GM12878 (cell line): Measurements from ENCODE around the gene ITGB5. TPM values are rescaled to one million over a fixed set of nuclear protein-coding genes. Genes with fewer than 3 reads are reported as not detected.

Experiments
- ATAC-seq: fragments of 200-7000 bp; cut with Tn5 transposase; 3 replicates; pipeline ENCODE4 v1.9.1; 2020; ENCODE audit warnings: mild to moderate bottlenecking, moderate library complexity
- BruUV-seq: library from RNA; stranded (reverse); fragments of 400-500 nt; replicated peaks from 2 replicates; lab custom pipeline; 2021; lab: Mats Ljungman, UMichigan
- CTCF ChIA-PET: fragments of 300-600 bp; sonication (Branson Sonifier 250); formaldehyde crosslinking; extraction: SDS; loops from one replicate; lab custom pipeline; 2021; ENCODE audit warnings: inconsistent platforms; lab: Yijun Ruan, JAX
- POLR2A ChIA-PET: fragments of 350-600 bp; formaldehyde crosslinking; extraction: SDS; loops from one replicate; lab custom pipeline; 2021; ENCODE audit warnings: inconsistent platforms; lab: Charles Lee
- RAD21 ChIA-PET: fragments of 300-600 bp; sonication (Branson Sonifier 250); formaldehyde crosslinking; loops from one replicate; lab custom pipeline; 2023; ENCODE audit warnings: antibody characterized with exemption; ENCODE audit not compliant: unreplicated experiment; lab: Charles Lee
- SMC1A ChIA-PET: fragments of 300-600 bp; sonication (Branson Sonifier 250); formaldehyde crosslinking; loops from one replicate; lab custom pipeline; 2023; ENCODE audit not compliant: unreplicated experiment, uncharacterized antibody; lab: Charles Lee
- DNase-seq: peaks from one replicate; pipeline ENCODE4 v3.0.0-alpha.2; 2011; ENCODE audit warnings: low read depth, low spot score
- FAIRE-seq: peaks from 3 replicates; lab custom pipeline; 2011; peaks lifted over from hg19 to GRCh38; lab: Jason Lieb, UNC
- H2AFZ ChIP-seq: 2 replicates; pipeline ENCODE4 v1.6.0; 2011; ENCODE audit warnings: low read depth, low read length, control low read depth; ENCODE audit not compliant: control insufficient read depth
- H3K27ac ChIP-seq: 2 replicates; pipeline ENCODE4 v1.5.1; 2011; ENCODE audit warnings: control low read depth; ENCODE audit not compliant: control insufficient read depth, insufficient read depth
- H3K27me3 ChIP-seq, 2 experiments: replicated peaks in 1 of 2; 2 replicates each; pipeline versions ENCODE4 v1.6.0 to v1.6.1; 2011; ENCODE audit warnings: low read length in 1 of 2; ENCODE audit not compliant: control insufficient read depth in 2 of 2, insufficient read depth in 2 of 2
- H3K36me3 ChIP-seq, 2 experiments: 2 replicates each; pipeline ENCODE4 v1.5.1; 2011; ENCODE audit warnings: low read length in 1 of 2; ENCODE audit not compliant: control insufficient read depth in 2 of 2, insufficient read depth in 2 of 2
- H3K4me1 ChIP-seq: 2 replicates; pipeline ENCODE4 v1.6.1; 2011; ENCODE audit warnings: mild to moderate bottlenecking, low read length, moderate library complexity, mixed read lengths; ENCODE audit not compliant: control insufficient read depth, insufficient read depth
- H3K4me2 ChIP-seq: 2 replicates; pipeline ENCODE4 v1.6.0; 2011; ENCODE audit warnings: control low read depth; ENCODE audit not compliant: control insufficient read depth, insufficient read depth
- H3K4me3 ChIP-seq: fragments of 200-600 bp; sonication (generic); 2 replicates; pipeline ENCODE4 v1.5.1; 2016
- H3K79me2 ChIP-seq: 2 replicates; pipeline ENCODE4 v1.6.0; 2011; ENCODE audit warnings: low read length; ENCODE audit not compliant: control insufficient read depth, insufficient read depth
- H3K9ac ChIP-seq: 2 replicates; pipeline ENCODE4 v1.8.0; 2011; ENCODE audit warnings: low read length, control low read depth, mixed read lengths; ENCODE audit not compliant: control insufficient read depth, insufficient read depth
- H3K9me3 ChIP-seq: replicated peaks from 3 replicates; pipeline ENCODE4 v1.5.1; 2011; ENCODE audit warnings: mild to moderate bottlenecking, low read length; ENCODE audit not compliant: control insufficient read depth, insufficient read depth
- H4K20me1 ChIP-seq: 2 replicates; pipeline ENCODE4 v1.6.0; 2011; ENCODE audit not compliant: control insufficient read depth, insufficient read depth
- NFYB ChIP-seq: IDR thresholded peaks from 2 replicates; pipeline ENCODE4 v1.6.1; 2011; ENCODE audit warnings: low read depth, mild to moderate bottlenecking, low read length, improper control_type of control experiment, moderate library complexity; ENCODE audit not compliant: insufficient read depth
- PAX5 ChIP-seq: IDR thresholded peaks from 2 replicates; pipeline ENCODE4 v1.6.1; 2011; ENCODE audit warnings: low read depth, low read length, borderline replicate concordance
- PKNOX1 ChIP-seq: fragments of 450-650 bp; IDR thresholded peaks from 2 replicates; pipeline ENCODE4 v1.6.1; 2016; ENCODE audit warnings: mild to moderate bottlenecking
- POLR2A ChIP-seq: IDR thresholded peaks from 2 replicates; pipeline ENCODE4 v1.6.1; 2011; ENCODE audit warnings: low read depth, mild to moderate bottlenecking, low read length
- POLR2AphosphoS5 ChIP-seq: IDR thresholded peaks from 2 replicates; pipeline ENCODE4 v1.6.1; 2011; ENCODE audit warnings: mild to moderate bottlenecking, low read length, inconsistent platforms
- SKIL ChIP-seq: fragments of 450-650 bp; IDR thresholded peaks from 2 replicates; pipeline ENCODE4 v1.6.1; 2017; ENCODE audit warnings: mild to moderate bottlenecking, low read depth, inconsistent platforms; ENCODE audit not compliant: poor library complexity, severe bottlenecking
- SMARCA5 ChIP-seq: fragments of 450-650 bp; IDR thresholded peaks from 2 replicates; pipeline ENCODE4 v1.6.1; 2017; ENCODE audit warnings: mild to moderate bottlenecking
- TARDBP ChIP-seq: IDR thresholded peaks from 2 replicates; pipeline ENCODE4 v1.6.1; 2016; ENCODE audit warnings: borderline replicate concordance
- ZNF592 ChIP-seq: fragments of 450-650 bp; IDR thresholded peaks from 2 replicates; pipeline ENCODE4 v1.6.1; 2017; ENCODE audit warnings: mild to moderate bottlenecking, moderate library complexity
- WGBS: methylation state at CpG from one replicate; pipeline ENCODE4 v1.1.6; 2016; ENCODE audit warnings: low lambda C conversion rate; ENCODE audit not compliant: insufficient replicate concordance, insufficient coverage; ENCODE audit errors: missing lambda C conversion rate; 5-methylcytosine and 5-hydroxymethylcytosine counted together
- in situ Hi-C: fragments of 300-500 bp; cut with MboI; formaldehyde crosslinking; loops from 9 replicates; pipeline ENCODE4 v1.14.3; 2018; ENCODE audit warnings: mixed read lengths
- intact Hi-C: fragments of 100-400 bp; cut with micrococcal nuclease; formaldehyde crosslinking; loops from one replicate; pipeline ENCODE4 v1.14.2; 2022; ENCODE audit not compliant: unreplicated experiment
- polyA plus RNA-seq, 11 experiments: library from polyadenylated mRNA; depleted of rRNA in 4 of 11; unstranded in 6 of 11; stranded (reverse) in 5 of 11; fragments of >200 nt; fragmentation: Nextera tagmentation in 4 of 11; fragmentation: Illumina TruSeq in 1 of 11; extraction: Ambion mirVana in 4 of 11; extraction: Trizol in 1 of 11; gene quantifications; 1 replicate in 1 of 11; 2 replicates in 10 of 11; pipeline versions ENCODE4 v1.2.1 to v1.2.3, GENCODE V29; 2011 to 2016; ENCODE audit warnings: inconsistent platforms in 2 of 11, missing spikeins in 2 of 11, low read depth in 1 of 11
- total RNA-seq, 4 experiments: library from RNA; depleted of rRNA in 3 of 4; stranded (reverse); fragments of >200 nt in 3 of 4; fragmentation: Illumina TruSeq in 1 of 4; extraction: Trizol in 1 of 4; gene quantifications; 2 replicates each; pipeline versions ENCODE4 v1.2.1 to v1.2.3, GENCODE V29; 2013 to 2021

Gene ITGB5
- total and polyA plus RNA-seq, 10 of the 15 experiments (the other 5 are each of a cell fraction or from before 2014, with no cell fraction given) = 0.05 to 10.0 (median 0.83) TPM; not detected in 2

GRCh38 chr3:124759666-124760401 lies 127.3 kb downstream of the ITGB5 start (continued):
- no peak for TF ChIP-seq ZNF592
- TF ChIP-seq SMARCA5 = no peak

GRCh38 chr3:124758851-124759635 lies 128.1 kb downstream of the ITGB5 start:
- BruUV-seq = no TSS peak
- Histone ChIP-seq H3K9me3 (no peaks in the 10 kb centered on the region), H3K9ac (no peak overlapping the region), H3K79me2 (no peaks in the 10 kb centered on the region), H4K20me1 (no peaks in the 10 kb centered on the region), H3K4me3 (no peak overlapping the region), H3K4me2 (no peak overlapping the region), H3K4me1 (no peaks in the 10 kb centered on the region), H2AFZ (no peak overlapping the region), H3K36me3 (no peaks in the 10 kb centered on the region), H3K27me3 (no peaks in the 10 kb centered on the region; a peak in 1 of 4 replicates), H3K27ac (no peak overlapping the region)
- ChIA-PET RAD21 (interaction anchor here (0.9 to 7.0 kb wide), 11 partner anchors 12 to 236 kb away, joined by 3 to 174 read pairs (median 7); partner anchors contain the start of gene UMPS), CTCF (interaction anchor here (0.6 to 14.8 kb wide), 12 partner anchors 10 to 637 kb away, joined by 3 to 551 read pairs (median 4); partner anchors contain the start of gene MUC13), SMC1A (interaction anchor here (0.9 to 10.3 kb wide), 9 partner anchors 11 to 826 kb away, joined by 3 to 242 read pairs (median 6); no protein-coding TSS in a partner anchor), POLR2A (interaction anchor here (0.6 to 1.2 kb wide), 2 partner anchors 142 to 689 kb away, joined by 3 to 4 read pairs; no protein-coding TSS in a partner anchor)
- no peak for DNase-seq
- intact Hi-C loops (no loop called here), in situ Hi-C loops (no loop called here)
- 20% methylated on average over 4 of the region's 5 CpGs for WGBS
- ATAC-seq = no peak
- TF ChIP-seq POLR2AphosphoS5 (no peak), TARDBP (no peak), NFYB (no peak), SKIL (no peak), PKNOX1 (peak; percentile 34), POLR2A (no peak), PAX5 (no peak)
- no peak for FAIRE-seq
